ENCODE measurements around the gene PTPRH.
A peak's percentile ranks its signal among the peaks of the same experiment; 100 is the strongest.
"Not testable (repeated sequence)": the region's sequence is repeated elsewhere in the genome, so short reads cannot be mapped to it uniquely, and the experiment has no call there.

PTPRH gene

GRCh38 chr19:55225415-55225958, 16.2 kb upstream of the PTPRH start:
- DNase-seq (ENCODE audit: low read depth in 3 of 3), result no peak

GRCh38 chr19:55224679-55225414, 15.5 kb upstream of the PTPRH start:
- not testable (repeated sequence) for DNase-seq (ENCODE audit: low read depth in 3 of 3)

GRCh38 chr19:55224038-55224665, 14.9 kb upstream of the PTPRH start:
- no peak for DNase-seq (ENCODE audit: low read depth in 3 of 3)

DNA sequence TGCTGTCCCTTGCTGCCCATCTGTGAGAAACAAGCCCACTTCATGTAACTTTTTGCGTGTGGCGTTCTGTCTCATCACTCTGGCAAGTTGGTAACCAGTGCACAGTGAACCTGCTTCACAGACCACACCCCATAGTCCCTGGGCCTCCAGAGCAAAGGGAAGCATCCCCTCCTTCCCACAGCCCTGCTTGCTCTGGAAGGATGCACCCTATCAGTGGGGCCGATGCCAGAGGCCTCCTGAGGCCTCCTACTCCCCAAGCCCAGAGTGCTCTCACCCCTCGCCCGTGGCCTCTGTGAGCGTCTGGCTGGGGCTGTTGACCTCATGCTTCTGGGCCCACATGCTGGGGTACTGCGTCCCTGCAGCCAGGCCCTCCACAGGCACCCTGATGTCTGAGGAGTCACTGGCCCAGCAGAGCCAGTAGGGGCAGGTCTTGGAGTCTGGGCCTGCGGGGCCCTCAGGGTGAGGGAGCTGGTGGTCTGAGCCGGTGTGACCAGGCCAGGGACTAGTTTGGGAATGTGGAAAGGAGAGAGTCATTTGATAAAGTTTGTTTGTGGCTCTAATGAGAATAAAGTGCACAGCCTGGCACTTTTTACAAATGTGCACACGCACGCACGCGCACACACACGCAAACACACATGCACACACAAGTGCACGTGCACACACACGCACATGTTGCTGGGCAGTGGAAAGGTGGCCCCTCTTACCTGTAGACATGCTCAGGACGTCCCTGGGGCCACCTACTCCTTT, 14.2 kb upstream of the PTPRH start:
- no peak for DNase-seq (ENCODE audit: low read depth in 3 of 3)

- no peak for DNase-seq (ENCODE audit: low read depth in 3 of 3)
Observed at GRCh38 chr19:55220525-55220924, 11.2 kb upstream of the PTPRH start.

- DNase-seq (ENCODE audit: low read depth in 3 of 3), result peak; percentile 47 to 57 (median 53)
Observed at GRCh38 chr19:55216461-55217198, 7.3 kb upstream of the PTPRH start.

DNA sequence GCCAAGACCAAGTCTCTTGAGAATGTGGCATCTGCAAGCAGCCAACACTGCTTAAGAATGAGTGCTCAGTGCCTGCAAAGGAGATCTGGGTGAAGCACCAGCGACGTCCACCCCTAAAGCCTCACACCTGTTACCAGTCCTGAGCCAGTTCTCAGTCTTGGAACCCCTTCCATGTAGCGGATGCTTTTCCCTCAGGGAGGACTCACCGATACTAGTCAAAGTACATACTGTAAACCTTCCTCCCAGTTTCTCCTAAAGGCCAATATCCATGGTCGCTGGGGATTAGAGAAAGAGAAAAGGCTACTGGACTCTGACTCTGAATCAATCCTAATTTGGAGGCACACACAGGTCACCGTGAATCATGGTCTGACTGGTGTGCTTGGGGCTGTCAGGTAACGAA, 4.2 kb upstream of the PTPRH start:
- DNase-seq (ENCODE audit: low read depth in 3 of 3), result no peak

GRCh38 chr19:55212447-55212846, 3.1 kb upstream of the PTPRH start:
- peak; percentile 23 to 41 (median 25) for DNase-seq (ENCODE audit: low read depth in 3 of 3)

GRCh38 chr19:55209693-55210472, 582 bp upstream of the PTPRH start:
- no peak for DNase-seq (ENCODE audit: low read depth in 3 of 3)

- DNase-seq (ENCODE audit: low read depth in 3 of 3), result peak; percentile 19 to 51 (median 43)
Observed at GRCh38 chr19:55206664-55207500, 2.4 kb downstream of the PTPRH start.

- not testable (repeated sequence) for DNase-seq (ENCODE audit: low read depth in 3 of 3)
Observed at GRCh38 chr19:55202199-55202598, 7.1 kb downstream of the PTPRH start.

- no peak for DNase-seq (ENCODE audit: low read depth in 3 of 3)
Observed at GRCh38 chr19:55199620-55200204, 9.6 kb downstream of the PTPRH start.

DNA sequence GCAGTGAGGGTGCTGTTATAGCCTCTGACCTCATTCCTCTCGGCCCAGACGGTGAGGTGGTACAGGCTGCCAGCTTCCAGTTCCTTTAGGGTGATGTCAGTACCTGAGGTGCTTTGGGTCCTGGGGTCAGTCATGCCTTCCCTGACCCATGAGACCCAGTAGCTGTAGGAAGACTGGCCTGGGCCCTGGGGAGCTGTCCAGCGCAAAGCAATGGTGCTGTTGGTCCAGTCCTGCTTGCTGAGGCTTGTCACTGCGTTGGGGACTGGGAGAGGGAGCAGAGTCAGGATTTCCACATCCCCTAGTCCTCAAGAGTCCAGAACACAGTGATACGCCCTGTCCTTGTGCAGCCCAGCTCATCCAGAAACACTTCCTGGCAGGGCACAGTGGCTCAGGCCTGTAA, 10.7 kb downstream of the PTPRH start:
- DNase-seq (ENCODE audit: low read depth in 3 of 3), result no peak

DNA sequence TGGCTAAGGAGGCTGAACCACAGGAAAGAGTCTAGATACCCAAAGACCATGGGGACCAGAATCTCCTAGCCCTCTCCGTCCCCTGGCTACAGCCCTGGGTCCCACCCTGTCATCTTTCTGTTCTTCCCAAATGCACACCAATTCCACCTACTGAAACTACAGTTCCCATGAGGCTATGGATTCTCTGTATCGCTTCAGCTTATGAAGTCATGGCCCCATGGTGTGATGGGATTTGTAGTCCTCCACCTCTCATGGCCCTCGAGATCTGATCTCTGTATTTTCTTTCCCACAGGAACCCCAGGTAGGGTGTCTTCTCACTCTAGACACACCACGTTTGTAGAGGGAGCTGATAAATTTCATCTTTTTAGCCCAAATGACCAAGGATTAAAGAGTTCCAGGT, 11.8 kb downstream of the PTPRH start:
- no peak for DNase-seq (ENCODE audit: low read depth in 3 of 3)

DNA sequence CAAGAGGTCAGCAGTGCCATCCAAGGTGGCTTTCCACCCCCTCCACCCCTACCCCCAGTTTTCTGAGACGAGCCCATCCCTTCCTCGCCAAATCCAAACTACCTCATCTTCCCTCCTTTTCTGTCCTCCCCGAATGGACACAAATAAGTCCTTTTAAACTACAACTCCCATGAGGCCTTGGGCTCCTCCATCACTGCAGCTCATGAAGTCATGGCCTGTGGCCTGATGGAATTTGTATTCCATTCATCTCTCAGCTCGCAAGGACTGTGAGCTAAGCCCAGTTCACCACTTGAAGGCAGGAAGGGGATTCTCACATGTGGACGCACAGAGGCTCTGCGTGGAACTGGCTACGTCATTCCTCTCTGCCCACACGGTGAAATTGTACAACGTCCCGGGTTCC, 12.5 kb downstream of the PTPRH start:
- no peak for DNase-seq (ENCODE audit: low read depth in 3 of 3)

GRCh38 chr19:55193481-55193880, 15.8 kb downstream of the PTPRH start:
- DNase-seq (ENCODE audit: low read depth in 3 of 3), result no peak

- no peak for DNase-seq (ENCODE audit: low read depth in 3 of 3)
Observed at GRCh38 chr19:55189403-55189835, 19.9 kb downstream of the PTPRH start.

- DNase-seq (ENCODE audit: low read depth in 3 of 3), result no peak
Observed at GRCh38 chr19:55188625-55189024, 20.7 kb downstream of the PTPRH start.

DNA sequence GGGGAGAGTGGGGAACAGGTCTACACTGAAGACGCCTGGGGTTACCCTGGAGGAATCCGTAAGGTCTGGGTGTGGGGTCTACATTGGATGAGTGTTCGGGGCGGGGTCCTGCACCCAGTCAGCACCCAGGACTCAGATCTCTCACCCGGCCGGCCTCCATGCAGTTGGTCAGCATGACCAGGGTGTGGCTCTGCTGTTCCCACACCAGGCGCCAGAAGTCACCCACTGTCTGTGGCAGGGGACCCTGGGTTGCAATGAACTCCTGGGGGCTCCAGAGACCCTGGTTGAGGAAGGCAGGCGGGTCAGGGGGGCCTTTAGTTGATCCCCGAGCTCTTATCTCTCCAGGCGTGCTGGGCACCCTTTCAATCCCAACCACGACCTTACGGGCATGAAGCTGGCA, 23.2 kb downstream of the PTPRH start:
- DNase-seq (ENCODE audit: low read depth in 3 of 3), result no peak

GRCh38 chr19:55181740-55182139, 27.6 kb downstream of the PTPRH start:
- DNase-seq (ENCODE audit: low read depth in 3 of 3), result no peak

Data from stimulated activated CD4-positive, alpha-beta T cell treated with anti-CD3 and anti-CD28 coated beads, TNF-alpha, amount 100 ng/mL, for 48 hours (primary cell).